GM19193 (cell line): Measurements from ENCODE around the gene SERGEF.

Source experiments
- POLR2A ChIP-seq: IDR thresholded peaks from 4 replicates; pipeline ENCODE4 v1.6.1; 2011; ENCODE audit not compliant: insufficient read depth, insufficient read length; ENCODE audit errors: extremely low read depth

The SERGEF gene

DNA sequence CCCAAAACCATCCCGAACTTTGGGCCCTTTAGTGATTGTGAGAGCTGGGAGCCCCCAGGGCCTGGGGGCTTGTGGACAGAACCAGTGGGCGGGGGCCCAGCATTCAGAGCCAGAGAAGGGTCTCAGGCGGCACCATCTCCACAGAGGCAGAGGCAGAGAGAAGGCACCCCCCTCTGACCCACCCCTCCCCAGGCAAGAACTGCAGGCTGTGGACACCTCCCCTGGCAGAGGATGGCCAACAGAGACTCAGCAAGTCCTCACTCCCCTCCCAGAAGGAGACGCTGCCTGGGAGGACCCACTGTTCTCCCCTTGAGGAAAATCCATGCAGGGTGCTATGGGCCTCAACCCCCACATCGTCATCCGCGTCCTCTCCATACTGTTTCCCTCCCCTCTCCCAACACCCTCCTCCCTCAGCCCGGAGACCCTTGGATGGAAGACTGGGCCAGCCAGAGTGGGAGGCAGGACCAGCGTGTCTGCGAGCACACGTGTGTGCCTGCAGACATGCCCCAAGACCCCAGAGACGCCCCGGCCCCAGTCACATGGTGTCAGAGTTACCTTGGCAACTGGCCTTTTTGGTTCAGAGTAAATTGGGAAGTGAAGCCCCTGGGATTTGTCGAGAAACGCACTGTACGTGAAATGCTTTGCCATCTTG lies 235.6 kb downstream of the SERGEF start:
- no peak for TF ChIP-seq POLR2A

DNA sequence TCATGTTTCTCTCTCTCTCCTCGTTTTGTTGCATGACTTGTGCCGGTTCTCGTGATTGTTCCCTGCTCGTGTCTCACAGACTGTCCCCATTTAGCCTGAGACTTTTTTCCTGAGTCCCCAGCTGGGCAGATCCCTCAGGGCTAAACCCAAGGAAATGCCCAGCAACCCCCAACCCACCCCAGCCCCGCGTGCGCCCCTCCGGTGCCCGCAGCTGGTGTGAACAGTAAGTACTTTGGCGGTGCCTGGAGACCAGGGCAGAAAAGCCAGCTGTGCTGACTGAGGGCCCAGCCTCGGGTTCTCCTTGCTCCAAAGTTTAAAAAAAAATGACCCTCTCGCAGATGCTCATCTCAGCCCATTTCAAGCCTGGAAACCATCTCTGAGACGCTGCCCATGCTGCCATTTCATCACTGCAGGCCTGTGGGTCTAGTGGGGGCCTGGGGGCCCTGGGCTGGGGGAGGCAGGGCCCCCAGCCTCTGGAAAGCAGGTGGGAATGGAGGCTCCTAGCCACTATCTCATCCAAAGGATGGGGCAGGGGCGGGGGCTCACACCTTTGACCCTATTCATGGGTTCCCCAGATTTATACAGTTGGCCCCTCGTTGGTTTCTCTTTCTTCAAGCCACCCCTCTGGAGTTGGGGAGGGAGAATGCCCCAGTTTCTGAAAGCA lies 236.5 kb downstream of the SERGEF start:
- TF ChIP-seq POLR2A, result no peak

DNA sequence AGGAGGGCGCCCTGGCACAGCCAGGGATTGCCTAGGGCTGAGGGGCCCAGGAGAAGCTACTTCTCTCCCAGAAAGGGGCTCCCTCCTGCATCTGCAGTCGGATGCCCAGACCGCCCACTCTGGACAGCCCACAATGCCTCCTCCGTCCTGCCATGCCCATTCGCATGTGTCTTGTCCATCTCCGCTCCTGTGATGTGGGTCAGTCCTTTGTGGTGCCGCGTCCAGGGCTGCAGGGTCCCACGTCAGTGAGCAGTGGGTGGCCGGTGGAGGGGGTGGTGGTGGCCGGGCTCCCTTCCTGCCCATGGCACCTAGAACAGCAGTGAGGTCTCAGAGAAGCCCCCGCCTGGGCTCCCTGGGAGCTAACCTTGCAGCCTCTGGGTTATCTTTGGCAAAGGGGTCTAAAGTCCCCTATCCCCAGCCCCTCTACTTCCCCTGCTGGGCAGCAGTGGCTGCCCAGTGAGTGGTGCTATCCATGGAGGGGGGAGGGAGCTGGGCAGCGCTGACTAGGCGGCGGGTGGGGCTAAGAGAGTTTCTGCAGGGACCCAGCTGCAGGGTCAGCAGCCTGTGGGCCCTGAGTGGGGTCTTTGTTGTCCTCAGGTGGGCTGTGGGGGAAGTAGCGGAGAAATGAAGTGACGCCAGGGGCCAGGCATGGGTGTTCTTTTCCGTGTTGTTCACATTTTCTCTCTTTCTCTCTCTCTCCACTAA lies 237.2 kb downstream of the SERGEF start:
- no peak for TF ChIP-seq POLR2A

DNA sequence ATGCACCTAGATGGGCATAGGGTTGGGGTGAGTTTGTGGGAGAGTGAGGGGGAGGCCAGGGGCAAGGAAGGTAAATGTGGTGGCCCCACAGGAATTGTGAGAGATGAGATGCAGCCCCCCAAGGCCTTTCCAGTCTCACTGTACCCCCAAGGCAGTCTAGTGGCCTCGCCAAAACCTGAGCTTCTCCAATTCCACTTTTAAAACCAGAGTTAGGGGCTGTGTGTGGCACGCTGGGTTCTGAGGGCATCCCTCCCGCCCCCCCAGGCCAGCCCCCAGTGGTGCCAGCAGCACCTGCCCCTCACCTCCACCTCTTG lies 237.9 kb downstream of the SERGEF start:
- no peak for TF ChIP-seq POLR2A

DNA sequence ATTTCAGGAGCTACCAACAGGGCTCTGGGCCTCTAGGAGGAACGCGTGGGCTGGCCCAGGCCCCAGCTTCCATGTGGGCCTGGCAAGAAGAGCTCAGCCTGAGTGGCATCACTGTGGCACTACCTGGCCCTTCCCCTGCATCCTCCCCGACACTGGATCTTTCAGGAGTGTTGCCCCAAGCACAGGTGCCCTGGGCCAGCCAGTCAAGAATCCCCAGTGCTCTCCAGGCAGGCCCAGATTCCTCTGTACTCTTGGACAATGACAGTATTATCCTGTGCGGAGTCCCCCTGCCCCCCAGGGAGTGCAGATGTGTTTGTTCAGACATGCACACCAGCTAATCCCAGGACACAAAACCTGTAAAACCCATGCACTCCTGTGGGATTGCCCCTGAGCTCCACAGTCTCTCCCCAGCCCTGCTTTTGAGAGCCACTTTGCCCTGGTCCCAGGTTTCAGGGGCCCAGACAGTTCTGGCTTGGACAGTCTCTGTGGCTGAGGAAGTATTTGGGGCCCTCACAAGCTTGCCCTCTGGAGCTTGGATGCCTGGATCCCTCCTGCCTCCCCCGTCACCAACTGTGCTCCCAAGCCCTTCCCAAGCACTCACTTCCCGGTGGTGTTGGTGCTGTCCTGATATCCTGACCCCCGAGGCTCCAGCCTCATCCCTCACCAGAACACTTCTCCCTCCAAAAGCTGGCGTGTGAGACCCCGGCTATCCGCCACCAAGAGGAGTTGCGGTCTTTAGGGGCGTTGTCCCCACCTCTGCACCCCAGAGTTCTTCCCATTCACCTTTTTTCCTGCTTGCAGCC lies 238.4 kb downstream of the SERGEF start:
- no peak for TF ChIP-seq POLR2A

GRCh38 chr11:17773674-17774073 lies 239.2 kb downstream of the SERGEF start:
- TF ChIP-seq POLR2A, result no peak

- TF ChIP-seq POLR2A, result no peak
Observed at GRCh38 chr11:17772704-17773600, 239.9 kb downstream of the SERGEF start.

DNA sequence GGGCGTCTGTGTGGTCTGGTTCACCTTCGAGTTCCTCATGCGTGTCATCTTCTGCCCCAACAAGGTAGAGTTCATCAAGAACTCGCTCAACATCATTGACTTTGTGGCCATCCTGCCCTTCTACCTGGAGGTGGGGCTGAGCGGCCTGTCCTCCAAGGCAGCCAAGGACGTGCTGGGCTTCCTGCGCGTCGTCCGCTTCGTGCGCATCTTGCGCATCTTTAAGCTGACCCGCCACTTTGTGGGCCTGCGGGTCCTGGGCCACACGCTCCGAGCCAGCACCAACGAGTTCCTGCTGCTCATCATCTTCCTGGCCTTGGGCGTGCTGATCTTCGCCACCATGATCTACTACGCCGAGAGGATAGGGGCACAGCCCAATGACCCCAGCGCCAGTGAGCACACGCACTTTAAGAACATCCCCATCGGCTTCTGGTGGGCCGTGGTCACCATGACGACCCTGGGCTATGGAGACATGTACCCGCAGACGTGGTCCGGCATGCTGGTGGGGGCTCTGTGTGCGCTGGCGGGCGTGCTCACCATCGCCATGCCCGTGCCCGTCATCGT lies 240.9 kb downstream of the SERGEF start:
- no peak for TF ChIP-seq POLR2A

- no peak for TF ChIP-seq POLR2A
Observed at GRCh38 chr11:17771415-17771814, 241.4 kb downstream of the SERGEF start.

GRCh38 chr11:17770917-17771316 lies 241.9 kb downstream of the SERGEF start:
- no peak for TF ChIP-seq POLR2A

DNA sequence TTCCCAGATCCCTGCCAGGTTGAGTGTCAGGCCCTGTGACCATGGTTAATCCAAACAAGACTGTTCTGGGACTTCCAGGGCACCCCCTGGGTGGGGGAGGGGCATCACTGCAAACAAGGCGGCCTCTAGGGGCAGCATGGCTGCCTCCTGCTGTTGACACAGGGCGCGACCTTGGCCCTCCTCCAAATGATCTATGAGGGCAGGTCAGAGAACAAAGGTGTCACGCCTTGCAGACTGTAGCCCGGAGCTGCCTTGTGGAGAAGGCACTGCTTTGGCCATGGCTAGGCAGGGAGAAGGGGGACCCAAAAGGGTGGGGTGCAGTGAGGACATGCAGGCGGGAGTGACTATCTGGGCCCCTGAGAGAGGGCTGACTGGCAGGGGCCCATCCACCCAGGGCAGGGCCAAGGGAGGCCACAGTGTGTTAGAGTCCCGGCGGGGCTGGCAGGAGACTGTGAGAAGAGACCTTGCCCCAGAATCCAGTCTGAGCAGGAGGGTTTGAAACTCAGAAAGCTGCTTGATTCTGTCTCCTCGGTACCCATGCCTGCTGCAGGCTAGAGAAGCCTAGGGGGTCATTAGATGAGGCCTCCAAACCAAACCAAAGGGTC lies 242.7 kb downstream of the SERGEF start:
- no peak for TF ChIP-seq POLR2A

GRCh38 chr11:17769218-17769617 lies 243.6 kb downstream of the SERGEF start:
- no peak for TF ChIP-seq POLR2A

DNA sequence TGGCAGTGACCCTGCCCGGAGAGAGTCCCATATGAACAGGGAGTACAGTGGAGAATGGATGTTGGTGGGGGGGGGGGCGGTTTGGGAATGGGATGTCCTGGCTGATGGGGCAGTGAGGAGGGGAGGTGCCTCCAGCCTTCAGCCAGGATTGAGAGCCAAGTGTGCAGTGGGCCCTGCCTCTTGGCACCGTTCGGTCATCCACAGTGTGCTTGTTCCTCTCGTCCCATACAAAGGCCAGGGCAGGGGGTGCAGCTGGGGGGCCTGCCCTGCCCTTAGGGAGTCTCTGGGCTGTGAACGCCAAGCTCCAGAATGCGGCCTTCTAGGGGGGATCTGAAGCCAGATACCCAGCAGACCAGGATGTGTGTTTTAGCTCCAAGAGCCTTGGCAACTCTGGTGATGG lies 244.3 kb downstream of the SERGEF start:
- TF ChIP-seq POLR2A, result no peak

DNA sequence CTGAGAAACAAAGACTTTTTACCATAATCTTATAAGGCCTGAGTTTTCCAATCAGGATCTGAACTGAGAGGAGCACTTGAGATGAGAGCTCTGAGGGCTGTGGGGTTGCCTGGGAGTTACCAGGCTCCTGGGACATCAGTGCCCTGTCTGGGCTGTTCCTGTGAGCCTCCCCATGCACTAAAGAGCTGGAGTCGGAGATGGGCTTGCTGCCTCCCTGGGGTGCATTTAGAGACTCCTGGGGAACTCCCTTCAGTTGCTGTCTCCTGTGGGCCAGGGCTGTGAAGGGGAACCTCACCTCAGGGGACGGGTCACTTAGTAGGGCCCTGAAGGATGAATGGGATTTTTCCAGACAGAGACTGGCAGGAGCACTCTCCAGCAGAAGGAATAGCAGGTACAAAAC lies 244.9 kb downstream of the SERGEF start:
- no peak for TF ChIP-seq POLR2A
